ENCODE data around the gene XCL1. TPM values are rescaled to one million over a fixed set of nuclear protein-coding genes. Genes with fewer than 3 reads are reported as not detected.

Gene XCL1
- total RNA-seq, 2 donors from 2014 or later = not detected

DNA sequence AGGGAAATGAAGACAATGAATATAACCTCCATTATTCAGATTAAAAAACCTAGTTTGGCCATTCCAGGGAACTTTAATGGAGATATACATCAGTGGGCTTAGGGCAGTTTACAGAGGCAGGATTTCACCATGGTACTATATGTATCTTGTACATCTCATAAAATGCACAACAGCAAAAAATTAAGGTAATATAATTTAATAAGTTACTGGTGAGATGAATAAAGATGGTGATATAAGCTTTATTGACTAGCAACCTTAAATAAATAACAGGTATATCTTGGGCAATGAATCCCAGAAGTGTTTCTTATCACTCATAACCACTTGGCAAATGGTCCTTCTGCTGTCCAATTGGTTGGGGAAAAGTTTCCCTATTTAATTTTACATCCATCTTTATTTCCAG, 29.0 kb downstream of the XCL1 start:
- intact Hi-C loops (cut with DNase I) = loop anchor here (10.0 kb wide), 1 partner anchor 739 kb away; no protein-coding TSS in a partner anchor
- DNase-seq = no peak
- Histone ChIP-seq H3K27me3 (no peaks in the 10 kb centered on the region), H3K4me3 (no peak overlapping the region), H3K27ac (no peak overlapping the region), H3K36me3 (replicated peaks in 1 of 2; ENCODE audit: insufficient read depth in 1 of 2, low read depth in 2 of 2) (no peaks in the 10 kb centered on the region), H3K9me3 (no peaks in the 10 kb centered on the region), H3K4me1 (peaks cover 11% of the 10 kb centered on the region)
- ATAC-seq = no peak
- TF ChIP-seq, protein P1, sequence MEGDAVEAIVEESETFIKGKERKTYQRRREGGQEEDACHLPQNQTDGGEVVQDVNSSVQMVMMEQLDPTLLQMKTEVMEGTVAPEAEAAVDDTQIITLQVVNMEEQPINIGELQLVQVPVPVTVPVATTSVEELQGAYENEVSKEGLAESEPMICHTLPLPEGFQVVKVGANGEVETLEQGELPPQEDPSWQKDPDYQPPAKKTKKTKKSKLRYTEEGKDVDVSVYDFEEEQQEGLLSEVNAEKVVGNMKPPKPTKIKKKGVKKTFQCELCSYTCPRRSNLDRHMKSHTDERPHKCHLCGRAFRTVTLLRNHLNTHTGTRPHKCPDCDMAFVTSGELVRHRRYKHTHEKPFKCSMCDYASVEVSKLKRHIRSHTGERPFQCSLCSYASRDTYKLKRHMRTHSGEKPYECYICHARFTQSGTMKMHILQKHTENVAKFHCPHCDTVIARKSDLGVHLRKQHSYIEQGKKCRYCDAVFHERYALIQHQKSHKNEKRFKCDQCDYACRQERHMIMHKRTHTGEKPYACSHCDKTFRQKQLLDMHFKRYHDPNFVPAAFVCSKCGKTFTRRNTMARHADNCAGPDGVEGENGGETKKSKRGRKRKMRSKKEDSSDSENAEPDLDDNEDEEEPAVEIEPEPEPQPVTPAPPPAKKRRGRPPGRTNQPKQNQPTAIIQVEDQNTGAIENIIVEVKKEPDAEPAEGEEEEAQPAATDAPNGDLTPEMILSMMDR (IDR thresholded peaks at IDR 0.05) = no peak
- no peak for TF ChIP-seq POLR2A (IDR thresholded peaks at IDR 0.05)

- ATAC-seq = no peak
- no peak for DNase-seq
- Histone ChIP-seq H3K36me3 (replicated peaks in 1 of 2; ENCODE audit: insufficient read depth in 1 of 2, low read depth in 2 of 2) (no peaks in the 10 kb centered on the region), H3K9me3 (no peaks in the 10 kb centered on the region), H3K4me3 (no peak overlapping the region), H3K27ac (no peak overlapping the region), H3K4me1 (peaks cover 11% of the 10 kb centered on the region), H3K27me3 (no peaks in the 10 kb centered on the region)
- TF ChIP-seq, protein P1 (IDR thresholded peaks at IDR 0.05) = no peak
- TF ChIP-seq POLR2A (IDR thresholded peaks at IDR 0.05) = no peak
- intact Hi-C loops (cut with DNase I) = loop anchor here (10.0 kb wide), 1 partner anchor 739 kb away; no protein-coding TSS in a partner anchor
Measured at GRCh38 chr1:168606096-168606495, 29.7 kb downstream of the XCL1 start.

DNA sequence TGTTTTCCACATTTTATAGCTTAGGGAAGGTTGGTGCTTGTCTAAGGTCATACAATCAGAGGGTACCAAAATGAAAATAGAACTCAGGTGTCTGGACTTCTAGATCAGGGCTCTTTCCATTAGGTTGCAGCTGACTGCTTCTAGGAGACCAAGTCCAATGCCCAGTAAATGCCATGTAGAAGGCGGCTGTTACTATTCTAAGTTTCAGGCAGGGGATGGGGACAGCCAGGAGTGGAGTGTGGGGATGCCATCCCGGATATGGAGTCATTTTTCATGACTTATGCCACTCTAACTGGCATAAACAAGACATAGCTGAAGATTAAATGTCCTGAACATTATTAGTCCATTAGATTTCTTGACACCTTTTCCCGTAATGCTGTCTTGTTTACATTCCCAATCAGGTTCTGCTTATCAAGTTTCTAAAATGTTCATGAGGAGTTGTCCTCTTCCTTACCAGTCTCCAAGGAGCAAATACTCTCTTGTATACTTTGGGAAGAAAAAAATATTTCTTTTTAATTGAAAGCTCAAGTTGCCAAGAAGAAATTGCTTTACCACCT, 31.5 kb downstream of the XCL1 start:
- 45 to 48% methylated on average over 3 of the region's 3 CpGs for WGBS, 2 donors
- no peak for TF ChIP-seq POLR2A (IDR thresholded peaks at IDR 0.05)
- TF ChIP-seq, protein P1 (IDR thresholded peaks at IDR 0.05) = no peak
- intact Hi-C loops (cut with DNase I) = loop anchor here (10.0 kb wide), 1 partner anchor 737 kb away; no protein-coding TSS in a partner anchor
- H3K36me3 ChIP-seq (replicated peaks in 1 of 2; ENCODE audit: insufficient read depth in 1 of 2, low read depth in 2 of 2) = no peaks in the 10 kb centered on the region
- H3K4me3 ChIP-seq = no peak overlapping the region
- H3K9me3 ChIP-seq = no peaks in the 10 kb centered on the region
- ATAC-seq (no peak), DNase-seq (no peak)
- H3K27me3 ChIP-seq = no peaks in the 10 kb centered on the region
- H3K4me1 ChIP-seq = peaks cover 11% of the 10 kb centered on the region
- no peak overlapping the region for H3K27ac ChIP-seq

GRCh38 chr1:168608796-168609715, 32.7 kb downstream of the XCL1 start:
- peak; percentile 34 for ATAC-seq

More at GRCh38 chr1:168608796-168609715, 32.7 kb downstream of the XCL1 start:
- Histone ChIP-seq H3K9me3 (no peaks in the 10 kb centered on the region), H3K27me3 (no peaks in the 10 kb centered on the region), H3K4me1 (peaks cover 11% of the 10 kb centered on the region), H3K27ac (no peak overlapping the region), H3K4me3 (no peak overlapping the region), H3K36me3 (replicated peaks in 1 of 2; ENCODE audit: insufficient read depth in 1 of 2, low read depth in 2 of 2) (no peaks in the 10 kb centered on the region)
- 76 to 93% methylated on average over 20 of the region's 20 CpGs for WGBS, 2 donors
- TF ChIP-seq, protein P1 (IDR thresholded peaks at IDR 0.05) = no peak
- TF ChIP-seq POLR2A (IDR thresholded peaks at IDR 0.05) = no peak
- intact Hi-C loops (cut with DNase I) = loop anchor here (10.0 kb wide), 1 partner anchor 736 kb away; no protein-coding TSS in a partner anchor
- peak in 3 of 4 donors; percentile 17 to 23 (median 18) for DNase-seq
